Uterus (tissue), 4 donors: ENCODE data around the gene ENO4. TPM values are rescaled to one million over a fixed set of nuclear protein-coding genes. Genes with fewer than 3 reads are reported as not detected.

Source experiments
- DNase-seq, 2 donors: peaks; one replicate each; pipeline ENCODE4 v3.0.0-alpha.2; 2019 to 2020
- H3K27ac ChIP-seq, 2 donors: fragments of 200-600 bp; sonication (generic); 1 replicate in 1 of 2; 2 replicates in 1 of 2; pipeline ENCODE4 v1.5.1; 2016 to 2018
- H3K27me3 ChIP-seq, 2 donors: fragments of 200-600 bp; sonication (generic); one replicate each; pipeline ENCODE4 v1.5.1; 2018 to 2019; ENCODE audit warnings: control low read depth in 1 of 2
- H3K36me3 ChIP-seq, 2 donors: fragments of 200-600 bp; sonication (generic); one replicate each; pipeline ENCODE4 v1.5.1; 2019; ENCODE audit warnings: control low read depth in 1 of 2
- H3K4me1 ChIP-seq, 2 donors: fragments of 200-600 bp; sonication (generic); one replicate each; pipeline ENCODE4 v1.5.1; 2018 to 2019; ENCODE audit warnings: control low read depth in 1 of 2
- H3K4me3 ChIP-seq, 2 donors: fragments of 200-600 bp; sonication (generic); 1 replicate in 1 of 2; 2 replicates in 1 of 2; pipeline ENCODE4 v1.5.1; 2018 to 2019; ENCODE audit warnings: mild to moderate bottlenecking in 1 of 2
- H3K9me3 ChIP-seq, 2 donors: fragments of 200-600 bp; sonication (generic); one replicate each; pipeline ENCODE4 v1.5.1; 2019; ENCODE audit warnings: control low read depth in 1 of 2
- CTCF ChIP-seq, 4 experiments: fragments of 200-600 bp in 2 of 4; fragments of 450-650 bp in 2 of 4; sonication (generic) in 2 of 4; IDR thresholded peaks; one replicate each; pipeline ENCODE4 v1.5.1; 2016 to 2019; ENCODE audit warnings: antibody characterized with exemption in 4 of 4, mild to moderate bottlenecking in 2 of 4, moderate library complexity in 1 of 4
- POLR2A ChIP-seq, 2 donors: fragments of 450-650 bp; IDR thresholded peaks; one replicate each; pipeline ENCODE4 v1.6.1; 2016; ENCODE audit warnings: antibody characterized with exemption in 2 of 2, mild to moderate bottlenecking in 1 of 2, moderate library complexity in 1 of 2
- intact Hi-C: fragments of 100-400 bp; cut with DNase I; formaldehyde crosslinking; loops from one replicate; pipeline ENCODE4 v1.15.1; 2023; ENCODE audit warnings: low total_unique reads
- total RNA-seq, 4 donors: library from RNA; depleted of rRNA in 3 of 4; stranded (reverse); fragments of >200 nt in 3 of 4; gene quantifications; one replicate each; pipeline versions ENCODE4 v1.1.0 to v1.2.4, GENCODE V29; 2014 to 2023
- donor health status: DM: yes; HTN: yes; CAD: no.

ENO4 gene
- total RNA-seq, 4 donors from 2014 or later = 0.67 to 2.6 (median 2.2) TPM; not detected in 1

- H3K4me3 ChIP-seq = no peak overlapping the region
- intact Hi-C loops = no loop called here
- no peaks in the 10 kb centered on the region for H3K27me3 ChIP-seq
- no peak for TF ChIP-seq CTCF (IDR thresholded peaks at IDR 0.05)
- TF ChIP-seq POLR2A (IDR thresholded peaks at IDR 0.05) = no peak
- DNase-seq = no peak
- no peaks in the 10 kb centered on the region for H3K36me3 ChIP-seq
- no peaks in the 10 kb centered on the region for H3K9me3 ChIP-seq
- no peak overlapping the region for H3K27ac ChIP-seq
- H3K4me1 ChIP-seq = no peaks in the 10 kb centered on the region
These were observed 13.2 kb upstream of the ENO4 start for GRCh38 chr10:116836083-116836482.

- no peaks in the 10 kb centered on the region for H3K27me3 ChIP-seq
- no peaks in the 10 kb centered on the region for H3K36me3 ChIP-seq
- intact Hi-C loops = no loop called here
- no peak for DNase-seq
- TF ChIP-seq POLR2A (IDR thresholded peaks at IDR 0.05) = no peak
- no peak for TF ChIP-seq CTCF (IDR thresholded peaks at IDR 0.05)
- no peak overlapping the region for H3K27ac ChIP-seq
- H3K4me1 ChIP-seq = no peaks in the 10 kb centered on the region
- no peak overlapping the region for H3K4me3 ChIP-seq
- no peaks in the 10 kb centered on the region for H3K9me3 ChIP-seq
These were observed 12.3 kb upstream of the ENO4 start for GRCh38 chr10:116836902-116837523.

GRCh38 chr10:116838143-116838725, 11.1 kb upstream of the ENO4 start:
- DNase-seq = no peak
- Histone ChIP-seq H3K27ac (no peak overlapping the region), H3K27me3 (no peaks in the 10 kb centered on the region), H3K36me3 (no peaks in the 10 kb centered on the region), H3K4me3 (no peak overlapping the region), H3K9me3 (no peaks in the 10 kb centered on the region), H3K4me1 (no peaks in the 10 kb centered on the region)
- TF ChIP-seq POLR2A (IDR thresholded peaks at IDR 0.05) = no peak
- no peak for TF ChIP-seq CTCF (IDR thresholded peaks at IDR 0.05)
- intact Hi-C loops = no loop called here

- no peaks in the 10 kb centered on the region for H3K36me3 ChIP-seq
- TF ChIP-seq CTCF (IDR thresholded peaks at IDR 0.05) = no peak
- TF ChIP-seq POLR2A (IDR thresholded peaks at IDR 0.05) = no peak
- H3K27ac ChIP-seq = no peak overlapping the region
- no peaks in the 10 kb centered on the region for H3K4me1 ChIP-seq
- DNase-seq = no peak
- no peaks in the 10 kb centered on the region for H3K9me3 ChIP-seq
- H3K4me3 ChIP-seq = no peak overlapping the region
- intact Hi-C loops = no loop called here
- H3K27me3 ChIP-seq = no peaks in the 10 kb centered on the region
These were observed 8.8 kb upstream of the ENO4 start for GRCh38 chr10:116840389-116841075.

- no peak for TF ChIP-seq CTCF (IDR thresholded peaks at IDR 0.05)
- TF ChIP-seq POLR2A (IDR thresholded peaks at IDR 0.05) = no peak
- Histone ChIP-seq H3K36me3 (no peaks in the 10 kb centered on the region), H3K4me3 (no peak overlapping the region), H3K27ac (no peak overlapping the region), H3K9me3 (no peaks in the 10 kb centered on the region), H3K27me3 (no peaks in the 10 kb centered on the region), H3K4me1 (no peaks in the 10 kb centered on the region)
- intact Hi-C loops = no loop called here
- no peak for DNase-seq
These were observed 3.5 kb upstream of the ENO4 start for GRCh38 chr10:116845823-116846222.
